GM21528 (cell line): ENCODE measurements around the gene UBAP1.
"Not testable (repeated sequence)": the region's sequence is repeated elsewhere in the genome, so short reads cannot be mapped to it uniquely, and the experiment has no call there.

Experiments
- ATAC-seq: cut with Tn5 transposase; IDR thresholded peaks from one replicate; pipeline ENCODE4 v1.9.1; 2021; ENCODE audit warnings: mild to moderate bottlenecking, moderate library complexity; ENCODE audit not compliant: unreplicated experiment, low FRiP score

UBAP1 gene

DNA sequence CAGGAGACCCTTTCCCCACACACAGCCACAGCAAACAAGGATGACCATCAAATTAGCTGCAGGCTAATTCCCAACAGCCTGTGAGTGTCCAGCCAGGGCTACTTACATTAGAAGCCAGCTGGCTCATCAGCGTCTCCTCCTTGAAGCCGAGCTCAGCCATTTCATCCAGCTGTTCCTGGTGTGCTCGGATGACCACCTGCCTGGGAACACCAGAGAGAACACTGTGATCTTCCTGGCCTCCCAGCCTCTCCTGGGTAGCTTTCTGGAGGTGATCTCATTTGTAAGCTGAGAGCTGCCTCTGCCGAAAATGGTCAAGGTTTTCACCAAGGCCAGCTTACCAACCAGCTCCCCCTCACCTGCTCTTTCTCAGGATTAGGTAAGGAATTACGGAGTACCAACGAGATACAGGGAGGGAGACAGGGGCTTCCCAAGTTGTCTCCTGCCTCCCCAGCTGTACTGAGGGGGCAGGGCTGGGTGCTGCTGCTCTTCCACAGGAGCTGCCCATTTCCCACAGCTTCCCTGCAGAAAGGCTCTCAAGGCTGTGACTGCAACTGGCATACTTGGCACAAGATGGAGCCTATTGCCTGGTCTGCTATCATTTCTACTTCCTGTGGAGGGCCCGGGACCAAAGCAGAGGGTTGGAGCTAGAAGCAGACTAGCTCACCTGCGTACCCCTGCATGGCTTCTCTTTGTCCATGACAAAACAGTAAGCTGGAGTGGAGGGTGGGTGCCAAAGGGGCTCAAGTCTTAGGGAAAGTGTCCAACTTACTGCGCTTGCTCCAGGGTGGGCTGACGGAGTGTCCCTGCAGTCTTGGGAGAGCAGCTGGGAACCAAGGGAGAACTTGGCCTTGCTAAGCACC is 76.4 kb downstream of the UBAP1 start:
- no peak for ATAC-seq

DNA sequence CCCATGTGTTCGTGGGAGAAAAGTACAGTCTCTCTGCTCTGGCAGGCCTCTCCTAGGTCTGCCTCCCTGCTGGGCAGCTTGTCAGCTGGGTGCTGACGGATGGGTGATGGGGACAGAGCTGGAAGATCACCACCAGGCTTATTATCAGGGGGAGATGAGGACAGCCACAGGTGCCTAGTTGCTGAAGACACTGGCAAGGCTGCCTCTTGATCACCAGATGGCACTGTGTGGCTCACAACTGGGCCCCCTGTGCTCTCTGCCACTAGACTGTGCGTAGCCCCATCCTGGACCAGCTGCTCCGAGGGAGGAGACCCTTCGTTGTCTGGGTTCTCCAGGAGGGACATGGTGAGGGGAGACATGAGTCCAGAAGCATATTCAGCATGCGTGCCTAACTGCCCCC is 77.3 kb downstream of the UBAP1 start:
- no peak for ATAC-seq

DNA sequence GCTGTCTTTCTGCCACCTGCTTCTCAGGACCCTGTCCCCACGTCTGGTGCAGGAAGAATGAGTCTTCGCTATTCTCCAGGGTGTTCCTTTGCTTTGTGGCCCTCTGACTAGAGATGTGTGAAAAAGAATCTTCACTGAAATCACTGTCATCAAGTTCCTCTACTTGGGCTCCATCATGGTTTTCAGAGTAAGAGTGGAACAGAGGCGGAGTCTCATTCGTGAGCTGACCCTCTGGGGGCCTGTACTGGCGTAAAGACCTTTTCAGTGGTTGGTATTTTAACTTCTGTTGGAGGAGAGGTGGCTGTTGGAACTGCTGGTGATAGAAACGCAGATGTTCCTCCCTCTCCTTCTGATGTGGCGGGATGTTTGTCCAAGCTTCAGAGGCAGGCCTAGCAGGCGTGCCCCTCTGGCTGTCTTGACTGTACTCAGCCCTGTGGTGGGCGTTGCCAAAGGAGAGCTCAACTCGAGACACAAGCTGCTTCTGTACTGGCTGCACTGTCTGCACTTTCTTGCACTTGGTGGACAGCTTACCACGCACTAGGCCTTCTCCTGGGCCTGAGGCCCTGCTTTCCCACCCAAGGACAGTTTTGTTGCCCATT is 78.2 kb downstream of the UBAP1 start:
- no peak for ATAC-seq

GRCh38 chr9:34259315-34259714 is 80.5 kb downstream of the UBAP1 start:
- ATAC-seq = no peak

DNA sequence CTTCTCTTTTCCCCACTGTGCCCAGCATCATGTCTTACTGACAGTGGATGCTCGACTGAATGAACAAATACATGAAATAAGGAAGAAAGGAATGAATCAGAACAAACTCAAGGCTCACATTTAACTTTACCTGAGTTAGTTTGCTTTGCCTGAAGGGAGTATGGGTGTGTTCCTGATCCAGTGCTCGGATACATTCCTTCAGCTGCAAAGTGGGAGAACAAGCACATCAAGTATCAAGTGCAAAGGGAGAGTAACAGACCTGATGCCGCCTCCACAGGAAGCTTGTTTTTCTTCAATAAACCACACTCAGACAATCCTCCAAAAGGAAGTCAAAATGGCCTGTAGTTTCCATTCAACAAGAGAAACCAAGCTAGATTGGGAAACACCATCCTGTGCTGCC is 84.1 kb downstream of the UBAP1 start:
- ATAC-seq = no peak

- no peak for ATAC-seq
Observed at GRCh38 chr9:34267660-34268059, 88.8 kb downstream of the UBAP1 start.

DNA sequence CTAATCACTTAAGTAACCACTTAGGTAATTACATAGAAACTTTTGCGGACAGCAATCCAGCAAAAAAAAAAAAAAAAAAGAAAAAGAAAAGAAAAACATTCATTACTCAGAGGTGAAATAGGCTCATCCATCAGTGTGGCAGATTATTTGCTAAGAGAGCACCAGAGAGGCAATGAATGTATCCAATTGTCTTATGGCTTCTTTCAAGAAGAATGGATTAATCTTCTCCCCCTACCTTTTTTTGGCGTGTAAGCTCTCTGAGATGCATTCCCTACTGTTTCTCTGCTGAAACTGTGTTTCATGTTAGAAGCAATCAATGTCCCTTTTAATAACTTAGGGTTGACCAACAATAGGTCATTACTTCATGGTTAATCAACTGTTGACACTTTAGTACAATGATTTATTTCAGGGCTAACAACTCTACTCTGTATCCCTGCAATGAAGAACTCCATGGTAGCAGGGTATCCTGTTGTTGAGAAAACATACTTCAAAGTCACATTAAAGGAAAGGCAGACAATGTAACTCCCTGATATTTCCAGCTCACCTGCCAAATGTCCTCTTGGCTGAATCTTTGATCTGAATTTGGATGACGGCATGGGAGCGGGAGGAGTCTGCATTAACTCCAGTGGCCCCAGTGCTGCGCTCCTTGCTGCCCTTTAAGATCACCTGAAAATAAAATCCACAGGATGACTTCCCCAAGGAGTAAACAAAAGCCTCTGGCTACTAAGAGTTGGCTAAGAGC is 92.6 kb downstream of the UBAP1 start:
- ATAC-seq = no peak

DNA sequence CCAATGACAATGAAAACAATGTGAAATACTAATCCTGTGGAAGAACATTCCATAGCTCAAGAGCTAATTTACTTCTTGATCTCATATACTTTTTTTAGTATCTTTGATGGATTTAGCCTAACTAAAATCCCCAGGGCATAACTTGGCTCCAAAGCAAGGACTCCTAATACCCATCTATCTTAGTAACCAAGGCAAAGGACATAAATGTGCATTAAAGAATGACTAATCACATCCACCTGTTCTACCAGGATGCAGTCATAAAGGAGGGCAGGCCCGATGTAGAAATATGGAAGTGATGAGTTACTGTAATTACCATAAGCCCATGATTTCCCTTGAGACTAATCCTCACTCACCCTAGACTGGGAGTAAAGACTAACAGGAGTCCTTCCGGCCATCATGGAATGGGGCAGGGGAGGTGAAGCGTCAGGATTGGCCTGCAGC is 93.3 kb downstream of the UBAP1 start:
- ATAC-seq = no peak

DNA sequence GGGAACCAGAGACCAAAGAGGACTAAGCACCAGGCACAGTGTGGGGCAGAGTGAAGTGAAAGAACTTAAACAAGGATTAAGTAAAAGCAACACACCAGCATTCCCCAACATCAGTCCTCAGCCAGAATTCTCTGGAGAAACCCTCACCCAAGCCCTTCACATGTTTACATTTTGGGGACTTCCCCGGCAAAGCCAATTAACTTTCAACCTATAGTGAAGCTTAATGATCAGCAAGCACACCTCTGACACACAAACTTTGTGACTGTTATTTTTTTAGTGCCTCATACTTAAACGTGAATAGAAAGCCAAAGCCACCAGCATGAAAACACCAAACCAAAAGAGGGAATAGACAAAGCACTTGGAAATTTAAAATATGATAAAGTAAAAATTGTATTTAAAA is 94.7 kb downstream of the UBAP1 start:
- ATAC-seq = not testable (repeated sequence)

GRCh38 chr9:34275811-34276210 is 97.0 kb downstream of the UBAP1 start:
- ATAC-seq = no peak

- ATAC-seq = no peak
Observed at GRCh38 chr9:34276772-34277171, 97.9 kb downstream of the UBAP1 start.

DNA sequence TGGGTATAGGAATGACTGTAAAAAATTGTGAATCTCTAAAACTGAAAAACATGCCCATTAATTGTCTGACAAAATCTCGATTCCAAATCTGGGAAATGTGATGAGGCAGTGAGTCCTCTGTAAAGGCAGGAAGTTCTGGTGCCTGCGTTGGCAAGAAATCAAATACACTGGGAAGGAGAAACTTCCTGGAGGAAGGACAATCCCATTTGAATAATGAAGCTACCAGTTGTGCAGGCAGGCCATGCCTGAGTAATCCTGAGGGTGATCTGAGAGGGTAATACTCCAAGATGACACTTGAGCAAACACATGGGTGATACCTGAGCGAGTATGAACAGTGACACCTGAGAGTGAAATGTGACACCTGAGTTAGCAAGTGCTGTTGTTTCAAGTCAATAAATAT is 100.6 kb downstream of the UBAP1 start:
- ATAC-seq = no peak

DNA sequence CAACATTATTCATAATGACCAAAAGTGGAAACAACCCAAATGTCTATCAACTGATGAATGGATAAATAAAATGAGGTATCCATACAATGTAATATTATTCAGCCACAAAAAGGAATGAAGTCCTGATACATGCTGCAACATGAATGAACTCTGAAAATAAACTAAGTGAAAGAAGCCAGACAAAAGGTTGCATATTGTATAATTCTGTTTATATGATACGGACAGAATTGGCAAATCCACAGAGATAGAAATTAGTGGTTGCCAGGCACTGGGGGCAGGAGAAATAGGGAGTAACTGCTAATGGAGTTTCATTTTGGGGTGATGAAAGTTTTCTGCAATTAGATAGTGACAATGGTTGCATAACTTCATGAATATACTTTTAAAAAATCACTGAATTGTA is 103.3 kb downstream of the UBAP1 start:
- ATAC-seq = no peak

- no peak for ATAC-seq
Observed at GRCh38 chr9:34289159-34289558, 110.3 kb downstream of the UBAP1 start.

DNA sequence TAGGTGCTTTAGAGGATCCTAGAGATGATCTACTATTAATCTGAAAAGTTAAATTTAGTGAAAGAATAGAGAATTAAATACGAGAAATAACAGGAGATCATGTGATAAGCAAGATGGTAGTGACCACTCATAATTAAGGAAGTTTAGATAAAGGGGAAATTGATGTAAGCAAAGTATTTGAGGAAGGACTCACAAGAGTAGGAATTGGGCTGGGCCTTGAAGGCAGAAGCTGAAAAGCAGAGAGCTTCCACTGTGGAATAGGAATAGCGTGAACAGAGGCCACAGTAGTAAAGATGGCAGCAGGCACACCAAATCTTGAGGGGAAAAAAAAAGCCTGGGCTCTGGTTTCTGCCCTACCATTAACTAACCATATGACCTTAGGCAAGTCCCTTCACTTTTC is 112.2 kb downstream of the UBAP1 start:
- ATAC-seq = no peak

- ATAC-seq = no peak
Observed at GRCh38 chr9:34291423-34291822, 112.6 kb downstream of the UBAP1 start.

GRCh38 chr9:34292552-34292951 is 113.7 kb downstream of the UBAP1 start:
- no peak for ATAC-seq

DNA sequence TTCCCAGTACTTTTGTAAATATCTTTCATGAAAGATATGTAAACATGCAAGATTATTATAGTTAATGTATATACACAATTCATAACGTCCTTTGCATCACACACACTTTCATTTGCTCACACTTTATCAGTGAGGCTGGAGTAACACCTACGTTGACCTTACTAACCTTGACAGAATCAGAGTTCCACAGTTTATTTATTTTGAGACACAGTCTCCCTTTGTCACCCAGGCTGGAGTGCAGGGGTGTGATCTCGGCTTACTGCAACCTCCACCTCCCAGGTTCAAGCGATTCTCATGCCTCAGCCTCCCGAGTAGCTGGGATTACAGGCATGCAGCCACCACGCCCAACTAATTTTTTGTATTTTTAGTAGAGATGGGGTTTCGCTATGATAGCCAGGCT is 122.2 kb downstream of the UBAP1 start:
- ATAC-seq = not testable (repeated sequence)
